Mucosa of descending colon (tissue), 3 donors: ENCODE measurements around the gene CUL7. TPM values are rescaled to one million over a fixed set of nuclear protein-coding genes. Genes with fewer than 3 reads are reported as not detected.
"Not testable (repeated sequence)": the region's sequence is repeated elsewhere in the genome, so short reads cannot be mapped to it uniquely, and the experiment has no call there.

Experiments used
- ATAC-seq: fragments of 200-7000 bp; cut with Tn5 transposase; one replicate; pipeline ENCODE4 v1.9.1; 2020; ENCODE audit warnings: mild to moderate bottlenecking, moderate library complexity
- DNase-seq, 3 donors: peaks; one replicate each; pipeline ENCODE4 v3.0.0-alpha.2; 2020
- H3K36me3 ChIP-seq: fragments of 200-600 bp; one replicate; pipeline ENCODE4 v1.8.0; 2021; ENCODE audit warnings: low read depth, mild to moderate bottlenecking
- H3K4me1 ChIP-seq: fragments of 200-600 bp; one replicate; pipeline ENCODE4 v1.8.0; 2021; ENCODE audit warnings: low read depth, mild to moderate bottlenecking
- H3K4me3 ChIP-seq: fragments of 200-600 bp; one replicate; pipeline ENCODE4 v1.8.0; 2021; ENCODE audit warnings: mild to moderate bottlenecking
- H3K9me3 ChIP-seq: fragments of 200-600 bp; one replicate; pipeline ENCODE4 v1.8.0; 2021; ENCODE audit warnings: mild to moderate bottlenecking
- intact Hi-C, 2 donors: fragments of 100-400 bp; cut with DNase I in 1 of 2; cut with micrococcal nuclease in 1 of 2; formaldehyde crosslinking; loops; one replicate each; pipeline versions ENCODE4 v1.11.0 to v1.11.1; 2022; cut with DNase I, micrococcal nuclease
- total RNA-seq, 3 donors: library from RNA; stranded (reverse); fragmentation: NEBNext Ultra II Directional in 2 of 3; extraction: Animal tissue kit (Norgen Biotek cat#: 25700) in 2 of 3; gene quantifications; one replicate each; pipeline versions ENCODE4 v1.2.1 to v1.2.4, GENCODE V29; 2021 to 2023
- TF ChIP-seq, protein P1 (sequence below): fragments of 200-600 bp; IDR thresholded peaks from one replicate; pipeline ENCODE4 v1.8.0; 2022; ENCODE audit warnings: antibody characterized with exemption, mild to moderate bottlenecking
- donor health status: DM: no; HTN: no; CAD: no; lungs with moderate emphysema.
- donor health status: DM: no; HTN: no; CAD: no.
- donor health status: DM: no; HTN: yes; CAD: no.

The CUL7 gene
- total RNA-seq, 3 donors from 2014 or later: 15.1 to 16.2 (median 15.3) TPM

DNA sequence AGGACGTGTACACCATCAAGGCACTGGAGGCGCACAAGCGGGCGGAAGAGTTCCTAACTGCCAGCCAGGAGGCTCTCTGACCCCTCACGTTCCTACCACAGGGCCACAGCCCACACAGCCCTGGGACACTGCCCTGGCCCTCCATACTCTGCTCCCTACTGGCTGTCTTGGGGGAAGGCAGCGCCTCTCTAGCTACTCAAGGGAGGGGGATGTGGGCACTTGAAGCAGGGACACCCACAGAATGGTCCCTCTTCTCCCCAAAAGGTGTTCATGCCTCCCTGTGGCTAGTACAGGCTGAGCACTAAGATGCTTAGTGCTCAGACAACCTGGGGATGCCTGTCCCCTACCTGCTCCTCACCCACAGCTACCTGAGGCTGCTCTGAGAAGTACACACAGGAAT is 42.4 kb downstream of the CUL7 start:
- Histone ChIP-seq H3K4me1 (peaks cover 22% of the 10 kb centered on the region), H3K4me3 (no peak overlapping the region), H3K36me3 (peaks cover 15% of the 10 kb centered on the region), H3K9me3 (no peaks in the 10 kb centered on the region)
- no peak for ATAC-seq
- intact Hi-C loops: no loop called here
- no peak for DNase-seq
- TF ChIP-seq, protein P1, sequence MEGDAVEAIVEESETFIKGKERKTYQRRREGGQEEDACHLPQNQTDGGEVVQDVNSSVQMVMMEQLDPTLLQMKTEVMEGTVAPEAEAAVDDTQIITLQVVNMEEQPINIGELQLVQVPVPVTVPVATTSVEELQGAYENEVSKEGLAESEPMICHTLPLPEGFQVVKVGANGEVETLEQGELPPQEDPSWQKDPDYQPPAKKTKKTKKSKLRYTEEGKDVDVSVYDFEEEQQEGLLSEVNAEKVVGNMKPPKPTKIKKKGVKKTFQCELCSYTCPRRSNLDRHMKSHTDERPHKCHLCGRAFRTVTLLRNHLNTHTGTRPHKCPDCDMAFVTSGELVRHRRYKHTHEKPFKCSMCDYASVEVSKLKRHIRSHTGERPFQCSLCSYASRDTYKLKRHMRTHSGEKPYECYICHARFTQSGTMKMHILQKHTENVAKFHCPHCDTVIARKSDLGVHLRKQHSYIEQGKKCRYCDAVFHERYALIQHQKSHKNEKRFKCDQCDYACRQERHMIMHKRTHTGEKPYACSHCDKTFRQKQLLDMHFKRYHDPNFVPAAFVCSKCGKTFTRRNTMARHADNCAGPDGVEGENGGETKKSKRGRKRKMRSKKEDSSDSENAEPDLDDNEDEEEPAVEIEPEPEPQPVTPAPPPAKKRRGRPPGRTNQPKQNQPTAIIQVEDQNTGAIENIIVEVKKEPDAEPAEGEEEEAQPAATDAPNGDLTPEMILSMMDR: no peak

DNA sequence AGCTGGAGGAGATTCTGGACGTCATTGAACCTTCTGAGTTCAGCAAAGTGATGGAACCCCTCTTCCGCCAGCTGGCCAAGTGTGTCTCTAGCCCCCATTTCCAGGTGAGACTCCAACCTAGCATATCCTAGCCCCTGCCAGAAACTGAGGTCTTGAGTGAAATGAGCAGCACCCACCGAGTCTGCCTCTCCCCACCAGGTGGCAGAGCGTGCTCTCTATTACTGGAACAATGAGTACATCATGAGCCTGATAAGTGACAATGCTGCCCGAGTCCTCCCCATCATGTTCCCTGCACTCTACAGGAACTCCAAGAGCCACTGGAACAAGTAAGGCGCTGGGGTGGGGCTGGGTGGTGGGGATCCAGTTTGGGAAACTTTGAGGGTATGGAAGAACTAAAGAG is 44.5 kb downstream of the CUL7 start:
- Histone ChIP-seq H3K4me1 (peaks cover 10% of the 10 kb centered on the region), H3K36me3 (peaks cover 15% of the 10 kb centered on the region), H3K4me3 (no peak overlapping the region), H3K9me3 (no peaks in the 10 kb centered on the region)
- TF ChIP-seq, protein P1: no peak
- ATAC-seq (no peak), DNase-seq (peak in 1 of 3 donors; percentile 62)
- intact Hi-C loops: no loop called here

DNA sequence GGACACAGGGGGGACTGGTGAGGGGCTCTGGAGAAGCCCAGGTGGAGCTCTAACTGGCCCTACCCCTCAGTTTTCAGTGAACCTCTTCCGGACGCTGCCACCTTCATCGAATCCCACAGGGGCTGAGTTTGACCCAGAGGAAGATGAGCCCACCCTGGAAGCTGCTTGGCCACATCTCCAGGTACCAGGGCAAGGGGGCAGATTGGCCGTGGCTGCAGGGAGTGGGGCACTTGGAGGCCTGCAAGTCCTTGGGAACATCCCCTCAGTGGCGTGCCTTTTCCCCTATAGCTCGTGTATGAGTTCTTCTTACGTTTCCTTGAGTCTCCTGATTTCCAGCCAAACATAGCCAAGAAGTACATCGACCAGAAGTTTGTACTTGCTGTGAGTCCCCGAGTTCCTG is 46.5 kb downstream of the CUL7 start:
- H3K36me3 ChIP-seq: peaks cover 11% of the 10 kb centered on the region
- ATAC-seq (no peak), DNase-seq (no peak)
- TF ChIP-seq, protein P1: no peak
- intact Hi-C loops: no loop called here
- H3K9me3 ChIP-seq: no peaks in the 10 kb centered on the region
- no peaks in the 10 kb centered on the region for H3K4me1 ChIP-seq
- no peak overlapping the region for H3K4me3 ChIP-seq

DNA sequence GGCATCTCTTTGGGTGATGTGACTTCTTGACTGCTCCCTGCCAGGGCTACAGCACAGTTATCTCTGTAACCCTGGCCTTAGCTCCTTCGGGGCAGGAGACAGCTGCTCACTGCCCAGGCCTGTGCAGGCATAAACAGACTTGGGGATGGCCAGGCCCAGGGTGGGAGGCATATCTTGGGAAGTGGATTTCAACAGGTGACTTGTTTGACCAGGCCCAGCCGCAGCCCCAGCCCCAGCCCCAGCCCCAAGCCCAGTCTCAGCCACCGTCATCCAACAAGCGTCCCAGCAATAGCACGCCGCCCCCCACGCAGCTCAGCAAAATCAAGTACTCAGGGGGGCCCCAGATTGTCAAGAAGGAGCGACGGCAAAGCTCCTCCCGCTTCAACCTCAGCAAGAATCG is 47.4 kb downstream of the CUL7 start:
- Histone ChIP-seq H3K9me3 (no peaks in the 10 kb centered on the region), H3K36me3 (peaks cover 11% of the 10 kb centered on the region), H3K4me3 (no peak overlapping the region), H3K4me1 (no peaks in the 10 kb centered on the region)
- TF ChIP-seq, protein P1: no peak
- ATAC-seq (no peak), DNase-seq (no peak)
- intact Hi-C loops: no loop called here

DNA sequence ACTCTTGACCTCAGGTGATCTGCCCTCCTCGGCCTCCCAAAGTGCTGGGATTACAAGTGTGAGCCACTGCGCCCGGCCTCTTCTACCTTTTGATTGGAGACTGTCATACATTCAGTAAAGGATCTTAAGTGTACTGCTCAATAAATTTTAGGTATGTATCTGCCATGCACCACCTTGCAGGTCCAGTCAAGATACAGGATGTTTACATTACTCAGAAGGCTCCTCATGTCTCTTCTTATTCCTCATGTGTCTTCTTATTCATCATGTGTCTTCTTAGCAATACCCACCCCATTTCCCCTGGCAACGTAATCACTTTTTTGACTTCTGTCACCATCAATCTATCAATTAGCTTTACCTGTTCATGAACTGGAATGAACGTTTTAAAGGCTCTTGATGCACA is 47.8 kb downstream of the CUL7 start:
- peaks cover 11% of the 10 kb centered on the region for H3K36me3 ChIP-seq
- intact Hi-C loops: no loop called here
- TF ChIP-seq, protein P1: no peak

DNA sequence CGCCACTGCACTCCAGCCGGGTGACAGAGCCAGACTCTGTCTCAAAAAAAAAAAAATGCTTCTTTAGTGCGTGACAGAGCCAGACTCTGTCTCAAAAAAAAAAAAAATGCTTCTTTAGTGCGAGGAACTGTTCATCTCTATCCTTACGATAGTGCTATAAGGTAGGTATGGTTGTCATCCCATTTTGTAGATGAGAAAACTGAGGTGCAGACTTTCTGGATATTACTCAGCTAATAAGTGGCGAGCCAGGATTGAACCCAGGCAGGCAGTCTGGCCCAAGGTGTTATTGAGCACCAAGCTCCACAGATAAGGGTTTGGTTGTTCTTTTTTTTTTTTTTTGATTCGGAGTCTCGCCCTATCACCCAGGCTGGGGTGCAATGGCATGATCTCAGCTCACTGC is 51.8 kb downstream of the CUL7 start:
- Histone ChIP-seq H3K9me3 (no peaks in the 10 kb centered on the region), H3K4me3 (no peak overlapping the region), H3K36me3 (no peaks in the 10 kb centered on the region), H3K4me1 (no peaks in the 10 kb centered on the region)
- intact Hi-C loops: no loop called here
- DNase-seq (no peak), ATAC-seq (no peak)
- TF ChIP-seq, protein P1: no peak

More for the DNA sequence above, 47.8 kb downstream of the CUL7 start:
- no peaks in the 10 kb centered on the region for H3K4me1 ChIP-seq
- H3K4me3 ChIP-seq: no peak overlapping the region
- DNase-seq: no peak
- ATAC-seq: no peak
- H3K9me3 ChIP-seq: no peaks in the 10 kb centered on the region

DNA sequence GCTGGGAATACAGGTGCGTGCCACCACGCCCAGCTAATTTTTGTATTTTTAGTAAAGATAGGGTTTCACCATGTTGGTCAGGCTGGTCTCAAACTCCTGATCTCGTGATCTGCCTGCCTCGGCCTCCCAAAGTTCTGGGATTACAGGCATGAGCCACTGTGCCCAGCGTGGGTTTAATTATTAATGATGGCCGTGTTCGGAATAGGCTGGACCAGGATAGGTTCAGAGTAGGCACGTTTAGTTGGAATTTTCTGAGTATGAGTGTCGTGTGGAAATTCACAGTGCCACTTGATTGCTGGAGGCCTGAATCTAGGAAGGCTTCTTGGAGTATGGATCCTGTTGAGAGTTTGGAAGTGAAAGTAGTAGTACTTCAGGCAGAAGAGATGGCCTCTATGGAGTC is 55.4 kb downstream of the CUL7 start:
- DNase-seq, intact Hi-C loops, H3K4me3 ChIP-seq, H3K4me1 ChIP-seq, ATAC-seq, H3K36me3 ChIP-seq, H3K9me3 ChIP-seq: not testable (repeated sequence)
